ENCODE results near the gene SNUPN.

- TF ChIP-seq CTCF (IDR thresholded peaks at IDR 0.05) (no peak), POLR2A (IDR thresholded peaks at IDR 0.05) (no peak)
Observed at GRCh38 chr15:75651810-75652543, 26.5 kb upstream of the SNUPN start.
